OCI-LY3 (cell line): ENCODE measurements around the gene ATP6V1G3.
"Not testable (repeated sequence)": the region's sequence is repeated elsewhere in the genome, so short reads cannot be mapped to it uniquely, and the experiment has no call there.

Experiments
- H2AFZ ChIP-seq: fragments of 200-600, 300-600 bp; shearing (Covaris generic); 2 replicates; pipeline ENCODE4 v1.6.0; 2014; ENCODE audit warnings: antibody characterized with exemption, low read depth, low read length
- H3K27ac ChIP-seq: fragments of 200-600, 300-600 bp; sonication (generic); 2 replicates; pipeline ENCODE4 v1.5.1; 2014; ENCODE audit warnings: mild to moderate bottlenecking, low read length, moderate library complexity, mixed read lengths
- H3K27me3 ChIP-seq: fragments of 200-600, 300-600 bp; sonication (generic); 2 replicates; pipeline ENCODE4 v1.6.1; 2014; ENCODE audit warnings: low read depth, low read length, mixed read lengths
- H3K36me3 ChIP-seq: fragments of 200-600, 300-600 bp; sonication (generic); replicated peaks from 2 replicates; pipeline ENCODE3; 2014; ENCODE audit warnings: low read depth, low read length, mixed read lengths
- H3K4me1 ChIP-seq: fragments of 300-600, 200-600 bp; sonication (generic); 2 replicates; pipeline ENCODE4 v1.6.1; 2014; ENCODE audit warnings: low read length, mixed read lengths
- H3K4me2 ChIP-seq: fragments of 200-600, 300-600 bp; sonication (generic); 2 replicates; pipeline ENCODE4 v1.6.1; 2014; ENCODE audit warnings: low read length, mixed read lengths
- H3K4me3 ChIP-seq: fragments of 300-600, 200-600 bp; sonication (generic); 2 replicates; pipeline ENCODE4 v1.5.1; 2014; ENCODE audit warnings: antibody characterized with exemption, mild to moderate bottlenecking, low read length, moderate library complexity
- H3K79me2 ChIP-seq: fragments of 300-600, 200-600 bp; shearing (Covaris generic); 2 replicates; pipeline ENCODE4 v1.6.1; 2014; ENCODE audit warnings: mild to moderate bottlenecking, low read length, mixed read lengths
- H3K9ac ChIP-seq: fragments of 300-600, 200-600 bp; shearing (Covaris generic); 2 replicates; pipeline ENCODE4 v1.6.0; 2014; ENCODE audit warnings: mild to moderate bottlenecking, low read length, moderate library complexity
- H3K9me3 ChIP-seq: fragments of 200-600, 300-600 bp; shearing (Covaris generic); 2 replicates; pipeline ENCODE4 v1.6.1; 2014; ENCODE audit warnings: low read length, mixed read lengths; ENCODE audit not compliant: insufficient read depth
- H4K20me1 ChIP-seq: fragments of 200-600, 300-600 bp; sonication (generic); 2 replicates; pipeline ENCODE4 v1.6.1; 2016; ENCODE audit warnings: low read length, mixed read lengths; ENCODE audit not compliant: insufficient read depth
- EZH2phosphoT487 ChIP-seq: fragments of 200-600 bp; shearing (Covaris generic); IDR thresholded peaks from 2 replicates; pipeline ENCODE4 v1.6.1; 2018; ENCODE audit warnings: antibody characterized with exemption, mixed run types, low read depth
- TF ChIP-seq, protein P1 (sequence below): fragments of 200-600, 300-600 bp; sonication (generic); IDR thresholded peaks from 2 replicates; pipeline ENCODE4 v1.5.1; 2014; ENCODE audit warnings: antibody characterized with exemption, low read length, low read depth

Gene ATP6V1G3

DNA sequence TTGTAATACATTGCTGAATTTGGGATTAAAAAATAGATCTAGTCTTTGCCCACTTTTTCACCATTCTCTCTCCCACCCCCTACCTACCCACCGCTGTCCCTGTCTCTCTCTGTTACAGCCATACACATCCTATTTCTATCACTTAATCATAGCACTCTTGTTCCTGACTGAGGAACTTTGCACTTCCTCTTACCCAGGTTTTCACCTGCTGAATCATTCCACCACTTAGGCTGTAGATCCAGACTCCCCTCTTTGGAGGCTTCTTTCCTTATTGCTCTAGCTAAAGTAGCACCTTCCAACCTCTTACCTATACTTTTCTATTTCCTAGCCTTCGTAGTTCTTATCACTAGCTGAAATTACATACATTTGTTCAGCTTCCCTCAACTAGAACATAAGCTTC lies 59.6 kb downstream of the ATP6V1G3 start:
- no peaks in the 10 kb centered on the region for H3K36me3 ChIP-seq
- H3K79me2 ChIP-seq = no peaks in the 10 kb centered on the region
- H3K4me2 ChIP-seq = no peak overlapping the region
- no peak overlapping the region for H3K27ac ChIP-seq
- TF ChIP-seq EZH2phosphoT487 = no peak
- TF ChIP-seq, protein P1, sequence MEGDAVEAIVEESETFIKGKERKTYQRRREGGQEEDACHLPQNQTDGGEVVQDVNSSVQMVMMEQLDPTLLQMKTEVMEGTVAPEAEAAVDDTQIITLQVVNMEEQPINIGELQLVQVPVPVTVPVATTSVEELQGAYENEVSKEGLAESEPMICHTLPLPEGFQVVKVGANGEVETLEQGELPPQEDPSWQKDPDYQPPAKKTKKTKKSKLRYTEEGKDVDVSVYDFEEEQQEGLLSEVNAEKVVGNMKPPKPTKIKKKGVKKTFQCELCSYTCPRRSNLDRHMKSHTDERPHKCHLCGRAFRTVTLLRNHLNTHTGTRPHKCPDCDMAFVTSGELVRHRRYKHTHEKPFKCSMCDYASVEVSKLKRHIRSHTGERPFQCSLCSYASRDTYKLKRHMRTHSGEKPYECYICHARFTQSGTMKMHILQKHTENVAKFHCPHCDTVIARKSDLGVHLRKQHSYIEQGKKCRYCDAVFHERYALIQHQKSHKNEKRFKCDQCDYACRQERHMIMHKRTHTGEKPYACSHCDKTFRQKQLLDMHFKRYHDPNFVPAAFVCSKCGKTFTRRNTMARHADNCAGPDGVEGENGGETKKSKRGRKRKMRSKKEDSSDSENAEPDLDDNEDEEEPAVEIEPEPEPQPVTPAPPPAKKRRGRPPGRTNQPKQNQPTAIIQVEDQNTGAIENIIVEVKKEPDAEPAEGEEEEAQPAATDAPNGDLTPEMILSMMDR = no peak
- H4K20me1 ChIP-seq = no peaks in the 10 kb centered on the region
- H3K9me3 ChIP-seq = no peaks in the 10 kb centered on the region
- no peak overlapping the region for H2AFZ ChIP-seq
- H3K4me3 ChIP-seq = no peak overlapping the region
- no peak overlapping the region for H3K9ac ChIP-seq
- no peaks in the 10 kb centered on the region for H3K27me3 ChIP-seq
- peaks cover 4% of the 10 kb centered on the region; the same call in 1 of the 2 replicates for H3K4me1 ChIP-seq

- not testable (repeated sequence) for H2AFZ ChIP-seq, H3K27me3 ChIP-seq, H3K9me3 ChIP-seq, H3K4me1 ChIP-seq, H3K9ac ChIP-seq, H4K20me1 ChIP-seq, H3K79me2 ChIP-seq, H3K36me3 ChIP-seq, H3K4me2 ChIP-seq, H3K27ac ChIP-seq, H3K4me3 ChIP-seq
These were observed 63.1 kb downstream of the ATP6V1G3 start for GRCh38 chr1:198477354-198477753.
